Astrocyte (in vitro differentiated cells and primary cell): ENCODE results near the gene FTSJ1.

ENCODE experiments used
- CTCF ChIP-seq: IDR thresholded peaks from 2 replicates; pipeline ENCODE4 v1.5.1; 2011; ENCODE audit warnings: low read depth, mild to moderate bottlenecking, inconsistent platforms, low read length, moderate library complexity; ENCODE audit not compliant: insufficient read depth
- EZH2 ChIP-seq: IDR thresholded peaks from 2 replicates; pipeline ENCODE4 v1.6.1; 2012; ENCODE audit warnings: mild to moderate bottlenecking, low read length, inconsistent platforms; ENCODE audit not compliant: insufficient read depth

GRCh38 chrX:48474127-48474526 is 1.9 kb upstream of the FTSJ1 start:
- TF ChIP-seq CTCF (peak; percentile 9), EZH2 (no peak)
